Heart left ventricle (tissue), 13 donors: ENCODE data around the gene HTR6.

Experiments used
- CTCF ChIP-seq, 12 donors: fragments of 200-600 bp; sonication (generic) in 4 of 12; IDR thresholded peaks; one replicate each; pipeline versions ENCODE4 v1.5.0 to v1.8.0; 2018 to 2022; ENCODE audit warnings: antibody characterized with exemption in 12 of 12, mild to moderate bottlenecking in 5 of 12
- POLR2A ChIP-seq, 2 donors: fragments of 450-650 bp; IDR thresholded peaks; one replicate each; pipeline ENCODE4 v1.6.1; 2017; ENCODE audit warnings: antibody characterized with exemption in 2 of 2, mild to moderate bottlenecking in 2 of 2, moderate library complexity in 2 of 2
- donor health status: ischemic (EF 13 %, LVEDD 7.1; RV severe dilation, severe dysfunction).
- donor health status: DM: no; HTN: yes; CAD: no.
- donor health status: DM: no; HTN: no; CAD: no.
- donor health status: ischemic (EF 25% LVEDD 6.9; RV normal size, moderate dysfunction).
- donor health status: ischemic (EF 25% LVEDD 5.7; RV mildly dilated, moderate dysfunction).
- donor health status: ischemic (EF 35%, LVEDD 5.7; RV mildly dilated, moderate dysfunction).
- donor health status: nonischemic (EF 11% LVEDD 7.7; RV severe dilation, severe dysfunction).
- donor health status: DM: yes; HTN: yes; CAD: no.
- donor health status: PGD.
- donor health status: ischemic (EF 29% LVEDD 5.4; RV normal size, mild dysfunction).
- donor health status: nonischemic (EF 23%, LVEDD 6.1; RV moderate dilation, normal function).

- TF ChIP-seq CTCF (IDR thresholded peaks at IDR 0.05) (no peak), POLR2A (IDR thresholded peaks at IDR 0.05) (no peak)
These were observed 7.8 kb upstream of the HTR6 start for GRCh38 chr1:19656780-19657466.
